Panc1 (cell line): ENCODE results near the gene VWDE. TPM values are rescaled to one million over a fixed set of nuclear protein-coding genes. Genes with fewer than 3 reads are reported as not detected.

Experiments used
- ATAC-seq: fragments of 200-7000 bp; cut with Tn5 transposase; 2 replicates; pipeline ENCODE4 v1.9.1; 2020; ENCODE audit warnings: mild to moderate bottlenecking, moderate library complexity
- BruUV-seq: library from RNA; stranded (reverse); fragments of 400-500 nt; replicated peaks from 2 replicates; lab custom pipeline; 2021; lab: Mats Ljungman, UMichigan
- CTCF ChIA-PET: fragments of 300-600 bp; sonication (Branson Sonifier 250); formaldehyde crosslinking; loops from one replicate; lab custom pipeline; 2022; ENCODE audit warnings: antibody characterized with exemption; lab: Charles Lee
- POLR2A ChIA-PET: fragments of 300-600 bp; sonication (Branson Sonifier 250); formaldehyde crosslinking; loops from one replicate; lab custom pipeline; 2022; ENCODE audit warnings: antibody characterized with exemption; lab: Charles Lee
- DNase-seq: peaks from one replicate; pipeline ENCODE4 v3.0.0-alpha.2; 2010; ENCODE audit warnings: low read depth, low spot score
- H3K27ac ChIP-seq: 2 replicates; pipeline ENCODE4 v1.5.1; 2011; ENCODE audit warnings: mild to moderate bottlenecking, low read length, inconsistent platforms
- H3K27me3 ChIP-seq: fragments of 200-500 bp; sonication (Bioruptor generic); 2 replicates; pipeline ENCODE4 v1.6.0; 2014; ENCODE audit warnings: low read length, inconsistent platforms; ENCODE audit not compliant: control insufficient read depth, insufficient read depth
- H3K36me3 ChIP-seq: fragments of 200-500 bp; sonication (Bioruptor generic); 2 replicates; pipeline ENCODE4 v1.5.1; 2014; ENCODE audit warnings: inconsistent platforms, mild to moderate bottlenecking, low read length, moderate library complexity; ENCODE audit not compliant: control insufficient read depth, insufficient read depth
- H3K4me1 ChIP-seq: 2 replicates; pipeline ENCODE4 v1.5.1; 2011; ENCODE audit warnings: inconsistent platforms, mild to moderate bottlenecking, low read length, moderate library complexity; ENCODE audit not compliant: control insufficient read depth, insufficient read depth
- H3K4me3 ChIP-seq, 2 experiments: 2 replicates each; pipeline ENCODE4 v1.5.1; 2011 to 2012; ENCODE audit warnings: low read depth in 2 of 2, low read length in 2 of 2, mild to moderate bottlenecking in 2 of 2, inconsistent platforms in 1 of 2, moderate library complexity in 1 of 2
- H3K9me3 ChIP-seq: fragments of 200-500 bp; sonication (Bioruptor generic); 2 replicates; pipeline ENCODE4 v1.5.1; 2014; ENCODE audit warnings: low read depth, mild to moderate bottlenecking, inconsistent platforms, low read length, moderate library complexity; ENCODE audit not compliant: control insufficient read depth, insufficient read depth
- CTCF ChIP-seq: fragments of 450-650 bp; IDR thresholded peaks from 2 replicates; pipeline ENCODE4 v1.5.1; 2017; ENCODE audit warnings: mild to moderate bottlenecking
- POLR2AphosphoS5 ChIP-seq: IDR thresholded peaks from 2 replicates; pipeline ENCODE4 v1.6.1; 2012; ENCODE audit warnings: mild to moderate bottlenecking, low read depth, low read length, moderate library complexity
- REST ChIP-seq, 2 experiments: IDR thresholded peaks; 2 replicates each; pipeline ENCODE4 v1.6.1; 2011 to 2012; ENCODE audit warnings: low read depth in 2 of 2, control low read depth in 1 of 2, low read length in 1 of 2, mild to moderate bottlenecking in 1 of 2, moderate library complexity in 1 of 2; ENCODE audit not compliant: insufficient read depth in 1 of 2
- SIN3A ChIP-seq: IDR thresholded peaks from 2 replicates; pipeline ENCODE4 v1.6.1; 2012; ENCODE audit warnings: low read depth, mild to moderate bottlenecking, low read length, moderate library complexity, borderline replicate concordance; ENCODE audit not compliant: insufficient read depth
- TCF7L2 ChIP-seq: IDR thresholded peaks from 2 replicates; pipeline ENCODE4 v1.6.1; 2011; ENCODE audit warnings: mild to moderate bottlenecking, low read depth, low read length, inconsistent platforms
- in situ Hi-C: cut with HindIII; loops from 2 replicates; pipeline ENCODE4 v1.10.0; 2016; ENCODE audit warnings: low sequenced_read_pairs, low pct_unique_long_range_greater_than_20kb
- intact Hi-C: fragments of 100-400 bp; cut with micrococcal nuclease; formaldehyde crosslinking; loops from one replicate; pipeline ENCODE4 v1.10.0; 2022; ENCODE audit not compliant: unreplicated experiment
- total RNA-seq: library from RNA; stranded (reverse); gene quantifications from one replicate; pipeline ENCODE4 v1.2.1, GENCODE V29; 2021; ENCODE audit not compliant: unreplicated experiment

The VWDE gene
- total RNA-seq, 1 experiment from 2014 or later: 8.5 TPM

GRCh38 chr7:12436896-12437535, 33.4 kb upstream of the VWDE start:
- no peak overlapping the region for H3K4me3 ChIP-seq
- intact Hi-C loops (loop anchor here (10.0 kb wide), 1 partner anchor 58 kb away; no protein-coding TSS in a partner anchor), in situ Hi-C loops (no loop called here)
- BruUV-seq: no TSS peak
- peaks cover 5% of the 10 kb centered on the region; the same call in 1 of the 2 replicates for H3K27me3 ChIP-seq
- no peaks in the 10 kb centered on the region for H3K36me3 ChIP-seq
- no peak for DNase-seq
- no peak overlapping the region for H3K27ac ChIP-seq
- ChIA-PET CTCF (interaction anchor here (1.1 to 2.2 kb wide), 3 partner anchors 21 to 60 kb away, joined by 3 to 16 read pairs (median 5); no protein-coding TSS in a partner anchor), POLR2A (no interaction called here)
- no peaks in the 10 kb centered on the region for H3K9me3 ChIP-seq
- ATAC-seq: peak; percentile 81; the same call in 1 of the 2 replicates
- H3K4me1 ChIP-seq: no peaks in the 10 kb centered on the region
- TF ChIP-seq POLR2AphosphoS5: no peak
- TF ChIP-seq SIN3A: no peak
- TF ChIP-seq TCF7L2: no peak
- peak; percentile 76 for TF ChIP-seq CTCF
- no peak for TF ChIP-seq REST (IDR thresholded peaks at IDR 0.05; ENCODE audit: insufficient read depth in 1 of 2, low read depth in 2 of 2, low read length in 1 of 2)

GRCh38 chr7:12436126-12436525, 32.5 kb upstream of the VWDE start:
- Histone ChIP-seq H3K4me3 (no peak overlapping the region), H3K4me1 (no peaks in the 10 kb centered on the region), H3K9me3 (no peaks in the 10 kb centered on the region), H3K27me3 (peaks cover 5% of the 10 kb centered on the region; the same call in 1 of the 2 replicates), H3K36me3 (no peaks in the 10 kb centered on the region), H3K27ac (no peak overlapping the region)
- CTCF ChIA-PET: interaction anchor here (0.6 to 2.2 kb wide), 3 partner anchors 22 to 129 kb away, joined by 3 to 16 read pairs (median 5); no protein-coding TSS in a partner anchor
- POLR2A ChIA-PET: no interaction called here
- in situ Hi-C loops (no loop called here), intact Hi-C loops (loop anchor here (10.0 kb wide), 1 partner anchor 59 kb away; no protein-coding TSS in a partner anchor)
- TF ChIP-seq SIN3A (no peak), POLR2AphosphoS5 (no peak), REST (IDR thresholded peaks at IDR 0.05; ENCODE audit: insufficient read depth in 1 of 2, low read depth in 2 of 2, low read length in 1 of 2) (no peak), CTCF (no peak), TCF7L2 (no peak)
- no TSS peak for BruUV-seq
- no peak for DNase-seq
- no peak for ATAC-seq
